ENCODE measurements around the gene HNRNPA2B1.
"Not testable (repeated sequence)": the region's sequence is repeated elsewhere in the genome, so short reads cannot be mapped to it uniquely, and the experiment has no call there.

The HNRNPA2B1 gene

GRCh38 chr7:26182706-26183105 is 17.8 kb downstream of the HNRNPA2B1 start:
- Histone ChIP-seq H3K4me1 (ENCODE audit: control insufficient read depth, insufficient read depth, low read length) (no peaks in the 10 kb centered on the region; the same call in 1 of the 2 replicates), H3K9ac (ENCODE audit: low read length) (no peak overlapping the region), H3K4me3 (ENCODE audit: low read depth, low read length) (no peak overlapping the region), H3K27me3 (ENCODE audit: control insufficient read depth, insufficient read depth, low read length) (no peaks in the 10 kb centered on the region), H3K36me3 (ENCODE audit: control insufficient read depth, insufficient read depth, low read length) (peaks cover 34% of the 10 kb centered on the region), H3K27ac (ENCODE audit: low read depth, low read length) (no peak overlapping the region), H3K9me3 (ENCODE audit: control insufficient read depth, insufficient read depth, low read depth, low read length) (peaks cover 2% of the 10 kb centered on the region; the same call in 1 of the 2 replicates)

GRCh38 chr7:26182283-26182682 is 18.3 kb downstream of the HNRNPA2B1 start:
- H3K9me3 ChIP-seq (ENCODE audit: control insufficient read depth, insufficient read depth, low read depth, low read length): peaks cover 2% of the 10 kb centered on the region; the same call in 1 of the 2 replicates
- no peak overlapping the region for H3K9ac ChIP-seq (ENCODE audit: low read length)
- no peaks in the 10 kb centered on the region; the same call in 1 of the 2 replicates for H3K4me1 ChIP-seq (ENCODE audit: control insufficient read depth, insufficient read depth, low read length)

DNA sequence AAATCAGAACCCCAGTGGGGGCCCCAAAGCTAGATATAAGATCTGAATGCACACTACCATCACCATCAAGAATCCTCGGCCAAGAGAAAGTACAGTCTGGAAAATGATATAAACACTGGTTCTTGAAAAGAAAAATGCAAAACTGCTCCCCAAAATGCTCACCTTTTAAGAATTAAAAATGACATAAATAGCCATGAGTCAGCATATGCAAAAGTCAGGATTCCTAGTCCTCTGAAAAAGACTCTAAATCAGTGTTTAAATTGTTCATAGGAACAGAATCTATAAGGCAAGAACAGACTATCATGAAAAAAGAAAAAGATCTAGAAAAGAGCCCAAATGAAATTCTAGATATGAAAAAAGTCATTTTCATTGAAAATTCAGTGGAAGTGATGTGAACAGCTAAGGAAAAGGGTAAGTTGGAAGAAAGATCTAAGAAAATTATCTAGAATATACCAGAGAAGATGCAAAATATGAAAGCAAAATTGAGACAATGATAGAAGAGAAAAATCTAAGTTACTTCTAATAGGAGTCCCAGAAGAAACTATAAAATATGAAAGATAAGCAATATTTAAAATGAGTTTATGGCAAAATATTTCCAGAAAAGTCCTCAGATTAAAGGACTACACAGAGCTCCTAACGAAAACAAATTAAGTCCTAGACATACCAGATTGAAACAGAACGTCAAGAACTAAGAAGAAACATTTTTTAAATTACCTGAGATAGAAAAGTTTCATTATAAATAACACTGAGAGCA is 18.9 kb downstream of the HNRNPA2B1 start:
- peaks cover 2% of the 10 kb centered on the region; the same call in 1 of the 2 replicates for H3K9me3 ChIP-seq (ENCODE audit: control insufficient read depth, insufficient read depth, low read depth, low read length)
- peaks cover 36% of the 10 kb centered on the region for H3K36me3 ChIP-seq (ENCODE audit: control insufficient read depth, insufficient read depth, low read length)
- no peak overlapping the region for H3K9ac ChIP-seq (ENCODE audit: low read length)

More at GRCh38 chr7:26182283-26182682, 18.3 kb downstream of the HNRNPA2B1 start:
- H3K27me3 ChIP-seq (ENCODE audit: control insufficient read depth, insufficient read depth, low read length): no peaks in the 10 kb centered on the region
- no peak overlapping the region for H3K4me3 ChIP-seq (ENCODE audit: low read depth, low read length)
- no peak overlapping the region for H3K27ac ChIP-seq (ENCODE audit: low read depth, low read length)
- peaks cover 36% of the 10 kb centered on the region for H3K36me3 ChIP-seq (ENCODE audit: control insufficient read depth, insufficient read depth, low read length)

DNA sequence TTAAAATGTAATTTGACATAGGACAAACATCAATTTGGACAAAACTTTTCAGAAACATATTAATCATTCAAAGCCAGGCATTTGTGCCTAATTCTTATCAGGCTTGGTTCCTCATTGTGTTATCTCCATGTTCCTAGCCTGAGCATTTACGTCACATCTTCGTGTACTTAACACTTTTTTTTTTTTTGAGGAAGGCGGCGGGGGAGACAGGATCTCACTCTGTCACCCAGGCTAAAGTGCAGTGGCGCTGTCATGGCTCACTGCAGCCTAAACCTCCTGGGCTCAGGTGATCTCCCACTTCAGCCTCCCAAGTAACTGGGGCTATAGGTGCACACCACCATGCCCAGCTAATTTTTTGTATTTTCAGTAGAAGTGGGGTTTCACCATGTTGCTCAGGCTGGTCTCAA is 19.8 kb downstream of the HNRNPA2B1 start:
- peaks cover 2% of the 10 kb centered on the region; the same call in 1 of the 2 replicates for H3K9me3 ChIP-seq (ENCODE audit: control insufficient read depth, insufficient read depth, low read depth, low read length)
- no peak overlapping the region for H3K27ac ChIP-seq (ENCODE audit: low read depth, low read length)

More for the DNA sequence above, 18.9 kb downstream of the HNRNPA2B1 start:
- H3K4me3 ChIP-seq (ENCODE audit: low read depth, low read length): no peak overlapping the region
- no peaks in the 10 kb centered on the region; the same call in 1 of the 2 replicates for H3K4me1 ChIP-seq (ENCODE audit: control insufficient read depth, insufficient read depth, low read length)
- no peaks in the 10 kb centered on the region for H3K27me3 ChIP-seq (ENCODE audit: control insufficient read depth, insufficient read depth, low read length)
- H3K27ac ChIP-seq (ENCODE audit: low read depth, low read length): no peak overlapping the region

GRCh38 chr7:26179826-26180497 is 20.6 kb downstream of the HNRNPA2B1 start:
- Histone ChIP-seq H3K4me1 (ENCODE audit: control insufficient read depth, insufficient read depth, low read length) (no peaks in the 10 kb centered on the region; the same call in 1 of the 2 replicates), H3K9ac (ENCODE audit: low read length) (no peak overlapping the region), H3K36me3 (ENCODE audit: control insufficient read depth, insufficient read depth, low read length) (peaks cover 32% of the 10 kb centered on the region), H3K4me3 (ENCODE audit: low read depth, low read length) (no peak overlapping the region), H3K9me3 (ENCODE audit: control insufficient read depth, insufficient read depth, low read depth, low read length) (peaks cover 5% of the 10 kb centered on the region; the same call in 1 of the 2 replicates), H3K27ac (ENCODE audit: low read depth, low read length) (no peak overlapping the region), H3K27me3 (ENCODE audit: control insufficient read depth, insufficient read depth, low read length) (no peaks in the 10 kb centered on the region)

More for the DNA sequence above, 19.8 kb downstream of the HNRNPA2B1 start:
- Histone ChIP-seq H3K27me3 (ENCODE audit: control insufficient read depth, insufficient read depth, low read length) (no peaks in the 10 kb centered on the region), H3K9ac (ENCODE audit: low read length) (no peak overlapping the region), H3K4me3 (ENCODE audit: low read depth, low read length) (no peak overlapping the region), H3K4me1 (ENCODE audit: control insufficient read depth, insufficient read depth, low read length) (no peaks in the 10 kb centered on the region; the same call in 1 of the 2 replicates), H3K36me3 (ENCODE audit: control insufficient read depth, insufficient read depth, low read length) (peaks cover 36% of the 10 kb centered on the region)

DNA sequence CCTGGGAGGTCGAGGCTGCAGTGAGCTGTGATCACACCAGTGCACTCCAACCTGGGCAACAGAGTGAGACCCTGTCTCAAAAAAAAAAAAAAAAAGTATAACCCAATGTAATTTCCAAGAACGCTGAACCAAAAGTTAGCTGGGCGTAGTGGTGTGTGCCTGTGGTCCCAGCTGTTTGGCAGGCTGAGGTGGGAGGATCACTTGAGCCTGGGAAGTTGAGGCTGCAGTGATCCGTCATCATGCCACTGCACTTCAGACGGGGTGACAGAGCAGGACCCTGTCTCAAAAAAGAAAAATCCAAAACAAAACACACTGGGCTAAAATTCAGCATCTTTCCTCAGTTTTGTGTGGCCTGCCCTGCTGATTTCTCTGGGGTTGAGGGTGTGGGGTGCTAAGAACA is 21.1 kb downstream of the HNRNPA2B1 start:
- no peaks in the 10 kb centered on the region; the same call in 1 of the 2 replicates for H3K4me1 ChIP-seq (ENCODE audit: control insufficient read depth, insufficient read depth, low read length)
- no peak overlapping the region for H3K4me3 ChIP-seq (ENCODE audit: low read depth, low read length)
- H3K27me3 ChIP-seq (ENCODE audit: control insufficient read depth, insufficient read depth, low read length): no peaks in the 10 kb centered on the region
- peaks cover 31% of the 10 kb centered on the region for H3K36me3 ChIP-seq (ENCODE audit: control insufficient read depth, insufficient read depth, low read length)
- no peak overlapping the region for H3K27ac ChIP-seq (ENCODE audit: low read depth, low read length)
- peaks cover 6% of the 10 kb centered on the region for H3K9me3 ChIP-seq (ENCODE audit: control insufficient read depth, insufficient read depth, low read depth, low read length)
- no peak overlapping the region for H3K9ac ChIP-seq (ENCODE audit: low read length)

GRCh38 chr7:26178272-26178960 is 22.1 kb downstream of the HNRNPA2B1 start:
- Histone ChIP-seq H3K9ac (ENCODE audit: low read length) (no peak overlapping the region), H3K27me3 (ENCODE audit: control insufficient read depth, insufficient read depth, low read length) (no peaks in the 10 kb centered on the region), H3K36me3 (ENCODE audit: control insufficient read depth, insufficient read depth, low read length) (peaks cover 40% of the 10 kb centered on the region), H3K9me3 (ENCODE audit: control insufficient read depth, insufficient read depth, low read depth, low read length) (peaks cover 12% of the 10 kb centered on the region), H3K4me1 (ENCODE audit: control insufficient read depth, insufficient read depth, low read length) (no peaks in the 10 kb centered on the region; the same call in 1 of the 2 replicates), H3K27ac (ENCODE audit: low read depth, low read length) (no peak overlapping the region), H3K4me3 (ENCODE audit: low read depth, low read length) (no peak overlapping the region)

DNA sequence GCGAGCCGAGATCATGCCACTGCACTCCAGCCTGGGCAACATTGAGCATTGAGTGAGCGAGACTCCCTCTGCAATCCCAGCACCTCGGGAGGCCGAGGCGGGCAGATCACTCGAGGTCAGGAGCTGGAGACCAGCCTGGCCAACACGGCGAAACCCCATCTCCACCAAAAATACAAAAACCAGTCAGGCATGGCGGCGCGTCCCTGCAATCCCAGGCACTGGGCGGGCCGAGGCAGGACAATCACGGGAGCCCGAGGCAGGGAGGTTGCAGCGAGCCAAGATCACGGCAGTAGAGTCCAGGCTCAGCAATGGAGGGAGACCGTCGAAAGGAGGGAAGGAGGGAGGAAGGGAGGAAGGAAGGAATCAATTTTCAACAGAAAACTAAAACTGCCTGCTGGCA is 23.3 kb downstream of the HNRNPA2B1 start:
- not testable (repeated sequence) for H3K4me1 ChIP-seq (ENCODE audit: control insufficient read depth, insufficient read depth, low read length); H3K9ac ChIP-seq (ENCODE audit: low read length); H3K4me3 ChIP-seq (ENCODE audit: low read depth, low read length); H3K27me3 ChIP-seq (ENCODE audit: control insufficient read depth, insufficient read depth, low read length); H3K27ac ChIP-seq (ENCODE audit: low read depth, low read length)
- Histone ChIP-seq H3K36me3 (ENCODE audit: control insufficient read depth, insufficient read depth, low read length) (peaks cover 40% of the 10 kb centered on the region), H3K9me3 (ENCODE audit: control insufficient read depth, insufficient read depth, low read depth, low read length) (peaks cover 12% of the 10 kb centered on the region)

- not testable (repeated sequence) for H3K9ac ChIP-seq (ENCODE audit: low read length); H3K27ac ChIP-seq (ENCODE audit: low read depth, low read length); H3K4me1 ChIP-seq (ENCODE audit: control insufficient read depth, insufficient read depth, low read length); H3K4me3 ChIP-seq (ENCODE audit: low read depth, low read length); H3K27me3 ChIP-seq (ENCODE audit: control insufficient read depth, insufficient read depth, low read length)
- Histone ChIP-seq H3K36me3 (ENCODE audit: control insufficient read depth, insufficient read depth, low read length) (peaks cover 42% of the 10 kb centered on the region), H3K9me3 (ENCODE audit: control insufficient read depth, insufficient read depth, low read depth, low read length) (peaks cover 14% of the 10 kb centered on the region)
Observed at GRCh38 chr7:26176696-26177095, 23.9 kb downstream of the HNRNPA2B1 start.

DNA sequence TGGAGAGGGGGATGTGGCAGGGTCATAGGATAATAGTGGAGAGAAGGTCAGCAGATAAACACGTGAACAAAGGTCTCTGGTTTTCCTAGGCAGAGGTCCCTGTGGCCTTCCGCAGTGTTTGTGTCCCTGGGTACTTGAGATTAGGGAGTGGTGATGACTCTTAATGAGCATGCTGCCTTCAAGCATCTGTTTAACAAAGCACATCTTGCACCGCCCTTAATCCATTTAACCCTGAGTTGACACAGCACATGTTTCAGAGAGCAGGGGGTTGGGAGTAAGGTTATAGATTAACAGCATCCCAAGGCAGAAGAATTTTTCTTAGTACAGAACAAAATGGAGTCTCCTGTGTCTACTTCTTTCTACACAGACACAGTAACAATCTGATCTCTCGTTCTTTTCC is 24.6 kb downstream of the HNRNPA2B1 start:
- not testable (repeated sequence) for H3K4me3 ChIP-seq (ENCODE audit: low read depth, low read length); H3K9ac ChIP-seq (ENCODE audit: low read length); H3K27ac ChIP-seq (ENCODE audit: low read depth, low read length); H3K27me3 ChIP-seq (ENCODE audit: control insufficient read depth, insufficient read depth, low read length); H3K4me1 ChIP-seq (ENCODE audit: control insufficient read depth, insufficient read depth, low read length)
- H3K36me3 ChIP-seq (ENCODE audit: control insufficient read depth, insufficient read depth, low read length): peaks cover 48% of the 10 kb centered on the region
- peaks cover 17% of the 10 kb centered on the region for H3K9me3 ChIP-seq (ENCODE audit: control insufficient read depth, insufficient read depth, low read depth, low read length)
